Small intestine (tissue), 16 donors: Measurements from ENCODE around the gene ZNF221. TPM values are rescaled to one million over a fixed set of nuclear protein-coding genes. Genes with fewer than 3 reads are reported as not detected.

Experiments used
- DNase-seq, 2 donors: peaks; one replicate each; pipeline versions ENCODE4 v3.0.0 to v3.0.0-alpha.2; 2013
- FAIRE-seq: peaks from 2 replicates; lab custom pipeline; 2012; peaks lifted over from hg19 to GRCh38; lab: Jason Lieb, UNC
- H3K27ac ChIP-seq, 3 donors: one replicate each; pipeline ENCODE4 v1.5.1; 2013; ENCODE audit warnings: low read length in 2 of 3, mild to moderate bottlenecking in 2 of 3, control low read depth in 1 of 3, inconsistent platforms in 1 of 3, low read depth in 1 of 3, moderate library complexity in 1 of 3
- H3K27me3 ChIP-seq, 3 donors: one replicate each; pipeline ENCODE4 v1.6.1; 2013; ENCODE audit warnings: low read length in 3 of 3, inconsistent platforms in 1 of 3; ENCODE audit not compliant: control insufficient read depth in 3 of 3, insufficient read depth in 3 of 3
- H3K36me3 ChIP-seq, 3 donors: one replicate each; pipeline ENCODE4 v1.6.1; 2013; ENCODE audit warnings: low read length in 3 of 3, inconsistent platforms in 1 of 3, low read depth in 1 of 3, mild to moderate bottlenecking in 1 of 3, moderate library complexity in 1 of 3; ENCODE audit not compliant: control insufficient read depth in 3 of 3, insufficient read depth in 2 of 3
- H3K4me1 ChIP-seq, 3 donors: one replicate each; pipeline ENCODE4 v1.6.1; 2013; ENCODE audit warnings: low read length in 2 of 3, inconsistent platforms in 1 of 3, low read depth in 1 of 3, mild to moderate bottlenecking in 1 of 3, moderate library complexity in 1 of 3; ENCODE audit not compliant: control insufficient read depth in 3 of 3, insufficient read depth in 2 of 3
- H3K4me3 ChIP-seq, 3 donors: one replicate each; pipeline ENCODE4 v1.5.1; 2013; ENCODE audit warnings: low read length in 3 of 3, control low read depth in 1 of 3, inconsistent platforms in 1 of 3, low read depth in 1 of 3, mild to moderate bottlenecking in 1 of 3, moderate library complexity in 1 of 3
- H3K9me3 ChIP-seq, 2 donors: one replicate each; pipeline ENCODE4 v1.6.1; 2013; ENCODE audit warnings: low read depth in 1 of 2, low read length in 1 of 2; ENCODE audit not compliant: control insufficient read depth in 2 of 2, insufficient read depth in 1 of 2
- WGBS, 3 donors: extraction: QIAGEN DNeasy Blood & Tissue Kit; methylation state at CpG; one replicate each; pipeline ENCODE4 v1.1.7; 2013; 5-methylcytosine and 5-hydroxymethylcytosine counted together
- long read RNA-seq, 10 donors: transcript quantifications; one replicate each; lab custom pipeline, GENCODE V29; 2026
- polyA plus RNA-seq, 4 donors: library from polyadenylated mRNA; stranded (reverse) in 3 of 4; unstranded in 1 of 4; fragments of 200-250 nt in 3 of 4; fragments of 120-200 nt in 1 of 4; gene quantifications; one replicate each; pipeline versions ENCODE4 v1.2.1 to v1.2.3, GENCODE V29; 2013
- donor health status: healthy with polysubstance abuse.
- donor health status: control.
- donor health status: control.
- donor health status: Bipolar disorder and iron deficiency.
- donor health status: healthy.

Gene ZNF221
- polyA plus RNA-seq: 1 to 10 TPM in 2 of 4 donors, not detected in 2; 1.1 to 3.6 TPM
- long read RNA-seq, donor 1, partial matches to known transcripts: 0 of 2 reads
- long read RNA-seq, donor 1, other reads (novel, unspliced or antisense): 0 of 2 reads
- long read RNA-seq, donor 2, partial matches to known transcripts: 0 of 1 reads
- long read RNA-seq, donor 2, other reads (novel, unspliced or antisense): 0 of 1 reads
- long read RNA-seq, donor 3, partial matches to known transcripts: 0 of 1 reads
- long read RNA-seq, donor 3, other reads (novel, unspliced or antisense): 0 of 1 reads
- long read RNA-seq, donor 4: 0 reads
- long read RNA-seq, donor 5: 0 reads
- long read RNA-seq, donor 6, partial matches to known transcripts: 0 of 1 reads
- long read RNA-seq, donor 6, other reads (novel, unspliced or antisense): 0 of 1 reads
- long read RNA-seq, donor 7, partial matches to known transcripts: 0 of 1 reads
- long read RNA-seq, donor 7, other reads (novel, unspliced or antisense): 0 of 1 reads
- long read RNA-seq, donor 8: 0 reads
- long read RNA-seq, donor 9: 0 reads
- long read RNA-seq, donor 10, partial matches to known transcripts: 0 of 3 reads
- long read RNA-seq, donor 10, other reads (novel, unspliced or antisense): 0 of 3 reads

DNA sequence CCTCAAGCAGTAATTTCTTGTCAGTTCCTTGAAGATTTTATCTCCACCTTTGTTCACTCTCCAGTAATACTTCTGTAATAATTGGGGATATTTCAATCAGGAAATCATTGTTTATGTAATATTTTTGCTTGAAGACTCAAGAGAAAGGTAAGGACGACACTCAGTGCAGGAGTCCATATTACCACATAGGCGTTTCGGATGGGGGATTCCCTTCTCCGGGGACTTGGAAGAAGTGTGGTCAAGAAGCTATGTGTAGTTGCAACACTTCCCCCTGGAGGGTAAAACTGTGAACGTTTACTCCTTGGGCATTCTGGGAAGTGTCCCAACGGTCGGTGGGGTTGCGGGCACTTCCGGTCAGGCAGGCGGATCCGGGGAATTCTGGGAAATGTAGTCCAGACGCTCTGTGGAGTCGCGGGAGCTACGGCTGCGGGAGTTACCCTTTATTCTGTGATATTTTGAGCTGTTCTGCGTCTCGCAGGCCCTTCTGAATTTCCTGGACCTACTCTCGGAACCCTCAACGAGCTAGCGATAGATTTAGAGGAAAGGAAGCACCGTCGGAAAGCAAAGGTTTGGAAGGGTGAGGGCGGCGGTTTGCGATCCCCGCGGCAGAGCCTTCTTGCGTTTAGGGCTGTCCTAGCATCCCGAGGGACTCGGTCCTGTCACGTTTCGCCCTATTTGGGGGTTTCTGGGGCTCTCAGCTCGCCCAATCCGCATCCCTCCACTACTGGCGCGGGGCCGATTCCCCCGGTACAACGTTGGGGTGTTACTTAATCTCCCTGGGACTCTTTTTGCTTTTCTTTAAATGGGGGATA lies at the start of gene ZNF221:
TSS of gene ZNF221 (plus strand) at position 395 of the 812 bp plus-strand sequence. CDS start 11,499 bp downstream, outside the sequence.
- DNase-seq: peak; percentile 94 to 96
- FAIRE-seq: no peak
- peak within 1 kb of the TSS; percentile 48 to 79 (median 49) for H3K27ac ChIP-seq
- H3K4me3 ChIP-seq: peak within 1 kb of the TSS; percentile 73 to 81 (median 78)
- WGBS, 3 donors: 1 to 2% (median 1%) methylated on average over 40 of the region's 40 CpGs
- H3K27me3 ChIP-seq: peaks cover 0 to 5% (median 3%) of the 10 kb centered on the region in 3 donors
- no peaks in the 10 kb centered on the region for H3K4me1 ChIP-seq
- peaks cover 4 to 22% of the 10 kb centered on the region in 2 donors for H3K9me3 ChIP-seq
- H3K36me3 ChIP-seq: peaks cover 0 to 3% (median 0%) of the 10 kb centered on the region in 3 donors

DNA sequence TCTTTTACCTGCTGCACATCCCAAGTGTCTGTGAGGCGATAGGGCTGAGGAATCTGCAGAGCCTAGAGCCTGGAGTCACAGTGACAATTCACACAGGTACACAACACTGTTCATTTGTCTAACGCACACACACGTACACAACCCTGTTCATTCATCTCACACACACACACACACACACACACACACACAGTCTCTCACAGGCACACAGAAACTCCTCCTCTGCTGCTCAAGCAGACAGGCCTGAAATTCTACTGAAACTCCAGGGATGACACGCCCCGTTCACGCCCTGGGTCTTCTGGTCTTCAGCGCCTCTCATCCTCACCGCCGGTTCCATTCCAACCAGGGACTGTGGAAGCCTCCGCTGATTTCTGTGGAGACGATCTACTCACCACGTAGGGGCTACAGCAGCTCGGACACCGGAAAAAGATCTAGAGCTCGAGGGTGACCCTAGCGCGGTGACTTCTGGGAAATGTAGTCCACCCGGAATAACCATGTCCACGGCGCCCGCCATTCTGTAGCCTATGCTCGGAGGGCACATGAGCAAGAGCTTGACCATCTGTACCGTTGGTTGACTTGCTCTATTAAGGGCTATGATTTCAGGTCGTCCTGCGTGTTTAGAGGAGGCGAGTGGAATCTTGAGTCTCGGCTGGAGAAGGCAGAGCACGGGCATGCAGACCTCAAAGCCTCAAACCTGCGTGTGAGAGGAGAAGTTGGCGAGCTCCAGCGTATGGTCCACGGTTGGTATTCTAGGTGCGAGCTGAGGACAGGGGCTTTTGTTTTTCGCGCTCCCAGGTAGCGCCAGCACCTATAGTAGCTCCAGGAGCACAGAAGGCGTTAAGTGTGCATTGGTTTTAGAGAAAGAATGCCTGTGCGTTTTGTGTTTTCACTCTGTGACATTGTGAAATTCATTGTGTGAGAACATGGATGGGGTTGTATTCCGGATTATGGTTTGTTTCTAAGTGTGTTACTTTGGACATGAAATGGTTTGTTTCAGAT lies 49.3 kb upstream of the ZNF221 start:
- no peaks in the 10 kb centered on the region for H3K27me3 ChIP-seq
- no peaks in the 10 kb centered on the region for H3K4me1 ChIP-seq
- 14 to 19% (median 16%) methylated on average over 39 of the region's 39 CpGs for WGBS, 3 donors
- H3K9me3 ChIP-seq: peaks cover 0 to 39% of the 10 kb centered on the region in 2 donors
- H3K27ac ChIP-seq: peak overlapping the region in 1 of 3 donors; percentile 62
- H3K36me3 ChIP-seq: peaks cover 0 to 2% (median 0%) of the 10 kb centered on the region in 3 donors
- H3K4me3 ChIP-seq: peak overlapping the region; percentile 27 to 66 (median 46)
- no peak for FAIRE-seq
- DNase-seq: peak; percentile 72 to 94

- WGBS, 3 donors: 90 to 95% (median 94%) methylated on average over 4 of the region's 4 CpGs
- peak overlapping the region in 1 of 3 donors; percentile 66 for H3K4me3 ChIP-seq
Measured at GRCh38 chr19:43902399-43902798, 48.6 kb upstream of the ZNF221 start.

DNA sequence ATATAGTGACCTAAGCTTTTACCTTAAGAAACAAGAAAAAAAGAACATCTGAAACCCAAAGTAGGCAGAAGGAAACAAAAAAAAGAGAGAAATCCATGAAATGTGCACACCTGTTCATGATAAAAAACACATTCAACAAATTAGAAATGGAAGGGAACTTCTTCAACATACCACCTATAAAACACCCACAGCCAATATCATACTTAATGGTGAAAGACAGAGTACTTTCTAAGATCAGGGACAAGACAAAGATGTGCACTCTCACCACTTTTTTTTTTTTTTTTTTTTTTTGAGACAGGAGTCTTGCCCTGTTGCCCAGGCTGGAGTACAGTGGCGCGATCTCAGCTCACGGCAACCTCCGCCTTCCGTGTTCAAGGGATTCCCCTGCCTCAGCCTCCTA lies 45.1 kb upstream of the ZNF221 start:
- Histone ChIP-seq H3K27me3 (no peaks in the 10 kb centered on the region), H3K9me3 (peaks cover 2 to 63% of the 10 kb centered on the region in 2 donors), H3K27ac (no peak overlapping the region), H3K4me1 (no peaks in the 10 kb centered on the region), H3K4me3 (no peak overlapping the region), H3K36me3 (no peaks in the 10 kb centered on the region)
- no peak for FAIRE-seq
- no peak for DNase-seq
- 96 to 98% (median 97%) methylated on average over 5 of the region's 5 CpGs for WGBS, 3 donors

More at GRCh38 chr19:43902399-43902798, 48.6 kb upstream of the ZNF221 start:
- Histone ChIP-seq H3K27ac (no peak overlapping the region), H3K36me3 (no peaks in the 10 kb centered on the region), H3K27me3 (no peaks in the 10 kb centered on the region), H3K4me1 (no peaks in the 10 kb centered on the region), H3K9me3 (peaks cover 0 to 40% of the 10 kb centered on the region in 2 donors)
- FAIRE-seq (no peak), DNase-seq (no peak)

- no peaks in the 10 kb centered on the region for H3K36me3 ChIP-seq
- H3K27ac ChIP-seq: no peak overlapping the region
- H3K9me3 ChIP-seq: peaks cover 2 to 63% of the 10 kb centered on the region in 2 donors
- no peaks in the 10 kb centered on the region for H3K27me3 ChIP-seq
- FAIRE-seq: no peak
- no peaks in the 10 kb centered on the region for H3K4me1 ChIP-seq
- H3K4me3 ChIP-seq: no peak overlapping the region
- DNase-seq: no peak
- WGBS, 3 donors: 91 to 92% (median 91%) methylated on average over 2 of the region's 2 CpGs
Measured at GRCh38 chr19:43906774-43907173, 44.3 kb upstream of the ZNF221 start.

GRCh38 chr19:43908659-43909058 lies 42.4 kb upstream of the ZNF221 start:
- H3K27ac ChIP-seq: no peak overlapping the region
- no peaks in the 10 kb centered on the region for H3K4me1 ChIP-seq
- peaks cover 5 to 60% of the 10 kb centered on the region in 2 donors for H3K9me3 ChIP-seq
- H3K4me3 ChIP-seq: no peak overlapping the region
- WGBS, 3 donors: 94 to 99% (median 95%) methylated on average over 1 of the region's 1 CpG
- no peak for DNase-seq
- FAIRE-seq: no peak
- H3K36me3 ChIP-seq: peaks cover 0 to 4% (median 0%) of the 10 kb centered on the region in 3 donors
- no peaks in the 10 kb centered on the region for H3K27me3 ChIP-seq

- FAIRE-seq (no peak), DNase-seq (no peak)
- no peaks in the 10 kb centered on the region for H3K4me1 ChIP-seq
- H3K27ac ChIP-seq: no peak overlapping the region
- H3K27me3 ChIP-seq: no peaks in the 10 kb centered on the region
- no peak overlapping the region for H3K4me3 ChIP-seq
- peaks cover 18 to 22% (median 19%) of the 10 kb centered on the region in 3 donors for H3K36me3 ChIP-seq
- H3K9me3 ChIP-seq: peaks cover 14 to 69% of the 10 kb centered on the region in 2 donors
Measured at GRCh38 chr19:43910884-43911283, 40.1 kb upstream of the ZNF221 start.
